Stimulated activated naive CD8-positive, alpha-beta T cell treated with anti-CD3 and anti-CD28 coated beads, Interleukin-15, amount 100 ng/mL, for 72 hours (primary cell): Measurements from ENCODE around the gene ATOX1.

Source experiments
- ATAC-seq: fragments of 150-1000 bp; cut with Tn5 transposase; 2 replicates; pipeline ENCODE4 v1.10.0; 2021; ENCODE audit warnings: mild to moderate bottlenecking, moderate library complexity
- DNase-seq, 2 donors: peaks; one replicate each; pipeline ENCODE4 v3.0.0; 2021 to 2022
- H3K27ac Mint-ChIP-seq, 2 donors: one replicate each; pipeline ENCODE4 v1.8.0; 2022; ENCODE audit warnings: mild to moderate bottlenecking in 2 of 2, mixed read lengths in 2 of 2, moderate library complexity in 2 of 2
- H3K27me3 Mint-ChIP-seq: one replicate; pipeline ENCODE4 v1.8.0; 2022; ENCODE audit warnings: mixed read lengths
- H3K4me1 Mint-ChIP-seq: one replicate; pipeline ENCODE4 v1.8.0; 2022; ENCODE audit warnings: mild to moderate bottlenecking, mixed read lengths
- H3K4me3 Mint-ChIP-seq, 2 donors: one replicate each; pipeline ENCODE4 v1.8.0; 2022; ENCODE audit warnings: mild to moderate bottlenecking in 2 of 2, mixed read lengths in 2 of 2, moderate library complexity in 1 of 2
- H3K9me3 Mint-ChIP-seq, 2 donors: one replicate each; pipeline ENCODE4 v1.8.0; 2022; ENCODE audit warnings: mixed read lengths in 2 of 2

The ATOX1 gene

GRCh38 chr5:151721812-151722391 lies 36.5 kb downstream of the ATOX1 start:
- no peak for ATAC-seq
- no peaks in the 10 kb centered on the region for H3K9me3 Mint-ChIP-seq
- no peaks in the 10 kb centered on the region for H3K27me3 Mint-ChIP-seq
- peaks cover 13% of the 10 kb centered on the region for H3K4me1 Mint-ChIP-seq
- H3K27ac Mint-ChIP-seq: peak overlapping the region in 1 of 2 donors; percentile 14
- H3K4me3 Mint-ChIP-seq: no peak overlapping the region
- DNase-seq: no peak

- ATAC-seq (peak; percentile 89), DNase-seq (peak in 1 of 2 donors; percentile 18)
- H3K4me3 Mint-ChIP-seq: no peak overlapping the region
- H3K27me3 Mint-ChIP-seq: no peaks in the 10 kb centered on the region
- H3K9me3 Mint-ChIP-seq: no peaks in the 10 kb centered on the region
- H3K4me1 Mint-ChIP-seq: peaks cover 13% of the 10 kb centered on the region
- H3K27ac Mint-ChIP-seq: peak overlapping the region in 1 of 2 donors; percentile 31
These were observed 37.3 kb downstream of the ATOX1 start for GRCh38 chr5:151721087-151721646.

GRCh38 chr5:151720215-151720614 lies 38.2 kb downstream of the ATOX1 start:
- Mint-ChIP-seq H3K27me3 (no peaks in the 10 kb centered on the region), H3K9me3 (no peaks in the 10 kb centered on the region), H3K4me3 (no peak overlapping the region), H3K4me1 (peaks cover 13% of the 10 kb centered on the region), H3K27ac (no peak overlapping the region)
- ATAC-seq (no peak), DNase-seq (no peak)

- ATAC-seq (peak; percentile 51), DNase-seq (peak; percentile 14 to 22)
- no peak overlapping the region for H3K4me3 Mint-ChIP-seq
- no peak overlapping the region for H3K27ac Mint-ChIP-seq
- no peaks in the 10 kb centered on the region for H3K9me3 Mint-ChIP-seq
- no peaks in the 10 kb centered on the region for H3K27me3 Mint-ChIP-seq
- peaks cover 13% of the 10 kb centered on the region for H3K4me1 Mint-ChIP-seq
These were observed 39.0 kb downstream of the ATOX1 start for GRCh38 chr5:151719228-151720000.

GRCh38 chr5:151718646-151719045 lies 39.8 kb downstream of the ATOX1 start:
- H3K4me3 Mint-ChIP-seq: no peak overlapping the region
- ATAC-seq (no peak), DNase-seq (no peak)
- no peaks in the 10 kb centered on the region for H3K27me3 Mint-ChIP-seq
- H3K27ac Mint-ChIP-seq: peak overlapping the region in 1 of 2 donors; percentile 75
- H3K9me3 Mint-ChIP-seq: no peaks in the 10 kb centered on the region
- peaks cover 13% of the 10 kb centered on the region for H3K4me1 Mint-ChIP-seq

GRCh38 chr5:151718153-151718552 lies 40.3 kb downstream of the ATOX1 start:
- no peaks in the 10 kb centered on the region for H3K9me3 Mint-ChIP-seq
- H3K27ac Mint-ChIP-seq: peak overlapping the region in 1 of 2 donors; percentile 75
- DNase-seq (no peak), ATAC-seq (no peak)
- peaks cover 2% of the 10 kb centered on the region for H3K27me3 Mint-ChIP-seq
- H3K4me1 Mint-ChIP-seq: peaks cover 13% of the 10 kb centered on the region
- no peak overlapping the region for H3K4me3 Mint-ChIP-seq

- DNase-seq (no peak), ATAC-seq (no peak)
- H3K9me3 Mint-ChIP-seq: no peaks in the 10 kb centered on the region
- H3K4me1 Mint-ChIP-seq: peaks cover 13% of the 10 kb centered on the region
- peaks cover 9% of the 10 kb centered on the region for H3K27me3 Mint-ChIP-seq
- peak overlapping the region in 1 of 2 donors; percentile 8 for H3K27ac Mint-ChIP-seq
- H3K4me3 Mint-ChIP-seq: no peak overlapping the region
These were observed 41.0 kb downstream of the ATOX1 start for GRCh38 chr5:151717416-151717815.

- DNase-seq: no peak
- H3K4me1 Mint-ChIP-seq: no peaks in the 10 kb centered on the region
- no peaks in the 10 kb centered on the region for H3K9me3 Mint-ChIP-seq
- peaks cover 20% of the 10 kb centered on the region for H3K27me3 Mint-ChIP-seq
- ATAC-seq: no peak
- H3K4me3 Mint-ChIP-seq: no peak overlapping the region
- no peak overlapping the region for H3K27ac Mint-ChIP-seq
These were observed 49.2 kb downstream of the ATOX1 start for GRCh38 chr5:151709109-151709735.

- Mint-ChIP-seq H3K4me3 (no peak overlapping the region), H3K27ac (no peak overlapping the region), H3K27me3 (peaks cover 18% of the 10 kb centered on the region), H3K4me1 (no peaks in the 10 kb centered on the region), H3K9me3 (no peaks in the 10 kb centered on the region)
- ATAC-seq (no peak), DNase-seq (no peak)
These were observed 50.3 kb downstream of the ATOX1 start for GRCh38 chr5:151708126-151708525.

GRCh38 chr5:151707567-151707966 lies 50.9 kb downstream of the ATOX1 start:
- DNase-seq (no peak), ATAC-seq (no peak)
- H3K27ac Mint-ChIP-seq: no peak overlapping the region
- H3K4me1 Mint-ChIP-seq: no peaks in the 10 kb centered on the region
- peaks cover 12% of the 10 kb centered on the region for H3K27me3 Mint-ChIP-seq
- no peaks in the 10 kb centered on the region for H3K9me3 Mint-ChIP-seq
- H3K4me3 Mint-ChIP-seq: no peak overlapping the region

- ATAC-seq (no peak), DNase-seq (no peak)
- H3K27me3 Mint-ChIP-seq: peaks cover 6% of the 10 kb centered on the region
- H3K4me1 Mint-ChIP-seq: no peaks in the 10 kb centered on the region
- no peaks in the 10 kb centered on the region for H3K9me3 Mint-ChIP-seq
- H3K4me3 Mint-ChIP-seq: no peak overlapping the region
- H3K27ac Mint-ChIP-seq: peak overlapping the region in 1 of 2 donors; percentile 71
These were observed 51.5 kb downstream of the ATOX1 start for GRCh38 chr5:151706906-151707305.

- Mint-ChIP-seq H3K4me3 (no peak overlapping the region), H3K27me3 (no peaks in the 10 kb centered on the region), H3K9me3 (no peaks in the 10 kb centered on the region), H3K4me1 (no peaks in the 10 kb centered on the region), H3K27ac (no peak overlapping the region)
- ATAC-seq (no peak), DNase-seq (no peak)
These were observed 54.7 kb downstream of the ATOX1 start for GRCh38 chr5:151703780-151704179.

GRCh38 chr5:151703227-151703626 lies 55.2 kb downstream of the ATOX1 start:
- no peak for DNase-seq

GRCh38 chr5:151700820-151701219 lies 57.6 kb downstream of the ATOX1 start:
- ATAC-seq (no peak), DNase-seq (no peak)
- no peaks in the 10 kb centered on the region for H3K9me3 Mint-ChIP-seq
- H3K27ac Mint-ChIP-seq: peak overlapping the region in 1 of 2 donors; percentile 35
- H3K4me3 Mint-ChIP-seq: no peak overlapping the region
- H3K4me1 Mint-ChIP-seq: peaks cover 5% of the 10 kb centered on the region
- no peaks in the 10 kb centered on the region for H3K27me3 Mint-ChIP-seq

More at GRCh38 chr5:151703227-151703626, 55.2 kb downstream of the ATOX1 start:
- H3K27me3 Mint-ChIP-seq: no peaks in the 10 kb centered on the region
- H3K27ac Mint-ChIP-seq: no peak overlapping the region
- no peaks in the 10 kb centered on the region for H3K9me3 Mint-ChIP-seq
- H3K4me1 Mint-ChIP-seq: no peaks in the 10 kb centered on the region
- H3K4me3 Mint-ChIP-seq: no peak overlapping the region
- ATAC-seq: no peak

GRCh38 chr5:151700296-151700695 lies 58.1 kb downstream of the ATOX1 start:
- Mint-ChIP-seq H3K27me3 (no peaks in the 10 kb centered on the region), H3K9me3 (no peaks in the 10 kb centered on the region), H3K4me3 (no peak overlapping the region), H3K4me1 (peaks cover 5% of the 10 kb centered on the region), H3K27ac (no peak overlapping the region)
- DNase-seq (no peak), ATAC-seq (no peak)
